CD4-positive, alpha-beta T cell treated with Interleukin-6 at 100 ng/mL for 8 hours (primary cell): Measurements from ENCODE around the gene TM2D3.

ENCODE experiments used
- DNase-seq: peaks from one replicate; pipeline ENCODE4 v3.0.0-alpha.2; 2020; ENCODE audit warnings: mixed read lengths, low spot score

Gene TM2D3

DNA sequence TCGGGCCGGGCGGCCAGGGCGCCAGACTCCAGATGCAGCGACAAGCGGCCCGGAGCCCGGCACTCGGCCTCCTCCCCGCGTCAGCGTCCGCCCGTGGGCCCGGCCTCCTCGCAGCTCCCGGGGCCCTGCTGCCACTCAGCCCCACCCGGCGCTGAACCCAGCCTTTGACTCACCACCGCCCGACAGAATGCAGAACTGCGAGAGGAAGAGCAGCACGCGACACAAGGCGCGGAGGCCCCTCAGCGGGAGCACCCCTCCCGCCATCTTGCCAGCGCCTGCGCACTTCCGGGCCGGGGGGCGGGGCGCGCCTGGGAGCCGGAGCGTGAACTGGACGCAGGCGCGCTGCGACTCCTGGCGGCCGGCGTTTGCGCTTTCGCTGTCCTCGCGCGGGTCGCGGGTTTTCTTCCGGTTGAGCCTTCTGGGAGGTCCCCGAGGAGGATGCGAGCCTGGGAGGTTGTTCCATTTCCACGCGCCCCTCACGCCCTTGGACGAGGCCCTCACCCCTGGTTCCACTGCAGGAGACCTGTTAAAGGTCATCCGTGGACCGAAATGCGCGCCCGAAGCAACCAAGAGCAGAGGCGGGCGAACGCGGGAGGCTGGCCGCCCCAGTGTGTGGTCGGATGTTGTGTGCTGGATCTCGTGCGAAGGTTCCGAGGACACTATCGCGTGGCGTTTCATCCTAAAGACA is at the start of gene TM2D3:
Gene TM2D3 (minus strand): TSS at position 284 of the 688 bp plus-strand sequence. CDS start 20 bp downstream, at position 264.
- DNase-seq, result peak; percentile 92

- no peak for DNase-seq
These were observed 46.1 kb upstream of the TM2D3 start for GRCh38 chr15:101698314-101698713.

DNA sequence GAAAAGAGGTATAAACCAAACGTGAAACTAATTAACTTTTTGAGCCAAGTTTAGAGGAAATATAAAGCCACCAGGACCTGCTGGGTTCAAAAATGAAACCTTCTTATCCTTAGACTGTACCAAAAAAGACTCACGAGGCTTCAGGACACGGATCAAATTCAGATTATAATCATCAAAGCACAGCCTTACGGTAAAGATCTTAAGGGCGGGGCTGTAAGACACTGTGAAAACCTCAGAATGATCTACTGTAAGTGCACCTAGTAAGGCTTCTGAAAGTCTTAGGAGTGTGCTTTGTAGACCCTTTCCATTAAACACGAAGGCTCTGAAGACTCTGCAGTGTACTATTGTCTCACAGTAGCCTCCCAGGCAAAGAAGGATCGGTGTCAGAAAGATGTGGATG is 45.3 kb upstream of the TM2D3 start:
- DNase-seq, result peak; percentile 27

GRCh38 chr15:101696829-101697228 is 44.6 kb upstream of the TM2D3 start:
- no peak for DNase-seq

- DNase-seq, result no peak
These were observed 42.1 kb upstream of the TM2D3 start for GRCh38 chr15:101694261-101694660.

DNA sequence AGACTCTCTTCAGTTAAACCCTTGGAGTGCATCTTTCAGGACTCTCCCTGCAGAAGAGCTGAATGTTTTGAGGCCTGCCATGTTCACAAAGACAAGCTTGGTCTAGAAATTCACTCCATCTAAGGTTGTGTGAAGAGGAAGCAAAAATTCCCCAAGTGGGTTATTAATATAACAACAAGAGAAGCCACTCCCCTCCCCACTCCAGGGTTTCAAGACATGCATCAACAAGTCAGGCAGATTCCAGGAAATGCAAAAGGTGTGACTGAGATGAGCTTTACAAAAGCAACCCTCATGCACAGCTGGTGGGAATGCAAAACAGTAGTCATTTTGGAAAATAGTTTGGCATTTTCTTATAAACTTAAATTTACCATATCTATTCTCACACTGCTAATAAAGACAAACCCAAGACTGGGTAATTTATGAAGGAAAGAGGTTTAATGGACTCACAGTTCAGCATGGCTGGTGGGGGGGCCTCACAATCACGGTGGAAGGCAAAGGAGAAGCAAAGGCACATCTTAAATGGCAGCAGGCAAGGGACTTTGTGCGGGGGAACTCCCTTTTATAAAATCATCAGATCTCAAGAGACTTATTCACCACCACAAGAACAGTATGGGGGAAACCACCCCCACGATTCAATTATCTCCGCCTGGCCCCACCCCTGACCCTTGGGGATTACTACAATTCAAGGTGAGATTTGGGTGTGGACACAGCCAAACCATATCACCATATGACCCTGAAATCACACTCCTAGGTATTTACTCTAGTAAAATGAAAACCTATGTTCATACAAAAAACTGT is 40.8 kb upstream of the TM2D3 start:
- no peak for DNase-seq

DNA sequence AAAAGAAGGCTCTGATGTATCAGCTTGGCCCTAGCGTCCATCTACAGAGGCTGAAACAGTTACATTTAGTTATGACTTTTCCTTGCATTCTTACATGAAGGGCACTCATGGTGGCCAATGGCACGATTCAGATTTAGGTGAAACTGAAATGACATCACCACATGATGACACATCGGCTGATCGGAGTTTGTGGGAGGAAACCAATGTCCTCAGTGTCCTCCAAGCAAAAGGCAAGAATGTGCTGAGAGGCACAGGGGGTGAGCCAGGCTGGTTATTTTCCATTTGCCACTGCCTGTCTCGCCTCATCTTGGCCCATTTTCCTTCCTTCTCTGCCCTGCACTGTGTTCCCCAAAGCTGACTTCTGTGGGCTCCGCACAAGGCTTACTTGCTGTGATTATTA is 37.7 kb upstream of the TM2D3 start:
- no peak for DNase-seq

DNA sequence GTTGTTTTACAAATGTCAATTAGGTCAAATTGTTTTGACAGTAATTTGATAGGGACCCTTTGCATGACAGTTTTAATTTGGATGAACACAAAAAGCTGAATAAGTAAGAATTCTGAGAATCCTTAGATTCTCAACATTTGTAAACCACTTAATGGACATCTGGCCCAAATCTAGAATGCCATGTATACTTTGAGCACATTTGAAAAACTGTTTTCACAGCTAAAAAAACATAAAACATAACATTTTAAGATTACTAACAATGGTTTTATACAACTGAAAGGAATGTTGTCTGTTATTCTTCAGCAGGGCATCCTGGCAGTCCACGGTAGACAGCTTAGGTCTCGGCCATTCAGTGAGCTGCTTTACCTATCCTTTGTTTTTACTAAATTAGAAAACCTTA is 34.5 kb upstream of the TM2D3 start:
- DNase-seq, result no peak

- no peak for DNase-seq
These were observed 32.7 kb upstream of the TM2D3 start for GRCh38 chr15:101684877-101685276.

GRCh38 chr15:101684384-101684783 is 32.2 kb upstream of the TM2D3 start:
- no peak for DNase-seq

GRCh38 chr15:101679806-101680205 is 27.6 kb upstream of the TM2D3 start:
- no peak for DNase-seq

DNA sequence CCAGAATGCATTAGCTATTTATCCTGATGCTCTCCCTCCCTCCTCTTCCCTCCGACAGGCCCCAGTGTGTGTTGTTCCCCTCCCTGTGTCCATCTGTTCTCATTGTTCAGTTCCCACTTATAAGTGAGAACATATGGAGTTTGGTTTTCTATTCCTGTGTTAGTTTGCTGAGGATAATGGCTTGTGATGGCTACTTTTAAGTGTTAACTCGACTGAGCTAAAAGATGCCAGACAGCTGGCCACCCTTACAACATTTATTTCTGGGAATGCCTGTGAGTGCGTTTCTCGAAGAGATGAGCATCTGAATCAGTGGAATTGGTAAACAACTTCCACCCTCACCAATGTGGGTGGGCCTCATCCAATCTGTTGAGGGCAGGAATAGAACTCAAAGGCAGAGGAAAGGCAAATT is 24.7 kb upstream of the TM2D3 start:
- no peak for DNase-seq

- DNase-seq, result no peak
These were observed 23.8 kb upstream of the TM2D3 start for GRCh38 chr15:101675796-101676582.

DNA sequence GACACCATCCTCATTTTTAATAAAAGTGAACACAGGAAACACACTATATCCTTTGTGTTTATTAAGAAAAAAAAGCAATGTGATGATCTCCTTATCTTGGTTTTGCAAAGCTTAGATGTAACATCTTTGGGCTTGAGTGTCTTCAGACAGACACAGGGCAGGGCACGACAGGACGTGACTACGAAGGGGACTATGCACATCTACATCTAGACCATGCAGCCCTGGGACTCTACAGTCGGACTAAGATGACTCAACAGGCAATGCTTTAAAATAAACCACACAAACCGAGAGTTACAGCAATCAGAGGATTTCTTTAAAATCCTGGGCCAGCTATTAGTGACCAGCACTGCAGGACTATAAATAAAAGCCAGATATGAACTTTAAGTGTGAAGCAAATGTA is 22.8 kb upstream of the TM2D3 start:
- DNase-seq, result no peak

GRCh38 chr15:101672298-101672697 is 20.1 kb upstream of the TM2D3 start:
- DNase-seq, result no peak

DNA sequence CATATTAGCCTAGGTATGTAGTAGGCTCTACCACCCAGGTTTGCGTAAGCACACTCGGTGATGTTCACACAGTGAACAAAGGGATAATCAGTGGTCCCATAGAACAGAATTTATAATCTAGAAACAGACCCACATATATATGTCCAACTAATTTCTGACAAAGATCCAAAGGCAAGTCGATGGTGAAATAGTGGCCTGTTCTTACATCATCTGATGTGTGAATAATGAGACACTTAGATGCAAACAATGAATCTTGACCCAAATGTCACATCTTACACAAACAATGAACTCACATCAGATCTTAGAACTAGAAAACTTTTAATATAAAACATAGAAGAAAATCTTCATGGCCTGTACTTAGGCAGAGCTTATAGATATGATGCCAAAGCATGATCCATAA is 17.6 kb upstream of the TM2D3 start:
- no peak for DNase-seq

DNA sequence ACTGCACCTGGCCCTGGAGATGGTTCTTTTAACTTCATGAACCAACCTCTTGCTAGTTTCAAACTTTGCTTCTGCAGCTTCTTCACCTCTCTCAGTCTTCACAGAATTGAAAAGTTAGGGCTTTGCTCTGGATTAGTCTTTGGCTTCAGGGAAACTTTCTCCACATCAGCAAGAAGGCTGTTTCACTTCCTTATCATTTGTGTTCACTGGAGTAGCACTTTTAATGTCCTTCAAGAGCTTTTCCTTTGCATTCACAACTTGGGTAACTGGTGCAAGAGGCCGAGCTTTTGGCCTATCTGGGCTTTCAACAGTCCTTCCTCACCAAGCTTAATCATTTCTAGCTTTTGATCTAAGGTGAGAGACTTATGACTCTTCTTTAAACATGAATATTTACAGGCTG is 15.7 kb upstream of the TM2D3 start:
- DNase-seq, result no peak

DNA sequence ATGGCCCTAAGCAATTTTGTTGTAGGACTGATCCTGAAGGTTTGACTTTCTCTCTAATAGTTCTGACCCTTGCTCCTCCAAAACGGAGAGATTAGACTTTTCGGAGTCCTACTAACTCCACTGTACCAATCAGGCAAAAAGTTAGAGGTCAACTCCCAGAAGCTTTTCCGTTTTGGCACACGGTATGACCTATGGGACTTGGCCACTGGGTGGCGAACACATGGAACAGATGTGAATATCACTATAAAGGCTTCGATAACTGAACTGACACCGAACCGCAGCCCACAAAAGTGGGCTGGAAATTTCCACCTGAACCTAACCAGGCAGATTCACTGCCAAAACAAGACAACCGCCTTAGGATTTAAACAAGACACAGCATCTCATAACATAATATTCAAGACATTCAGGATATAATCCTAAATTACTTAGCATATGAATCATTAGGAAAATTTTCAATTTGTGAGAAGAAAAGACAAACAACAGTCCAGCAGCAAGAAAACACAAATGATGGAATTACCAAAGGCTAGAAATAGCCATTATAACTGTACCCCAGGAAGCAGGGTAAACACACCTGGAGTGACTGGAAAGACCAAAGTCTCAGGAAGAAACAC is 12.2 kb upstream of the TM2D3 start:
- no peak for DNase-seq

DNA sequence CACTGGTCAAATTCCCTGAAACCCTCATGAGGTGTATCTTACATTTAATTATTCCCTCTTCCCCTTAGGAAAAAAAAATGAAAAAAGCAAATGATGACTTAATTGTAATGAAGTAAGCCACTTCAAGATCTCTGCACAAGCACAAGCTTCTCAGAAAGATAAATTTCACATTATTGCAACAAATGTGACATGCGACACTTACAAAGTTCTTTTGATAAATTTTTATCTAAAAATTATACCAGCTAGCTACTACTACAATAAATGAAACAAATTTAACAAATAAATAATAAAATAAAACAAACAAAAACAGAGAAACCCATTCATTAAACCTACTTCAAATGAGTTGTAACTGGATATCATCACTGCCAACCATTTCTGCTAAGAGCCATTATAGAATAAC is 10.0 kb upstream of the TM2D3 start:
- DNase-seq, result no peak

- no peak for DNase-seq
These were observed 7.8 kb upstream of the TM2D3 start for GRCh38 chr15:101660005-101660404.

DNA sequence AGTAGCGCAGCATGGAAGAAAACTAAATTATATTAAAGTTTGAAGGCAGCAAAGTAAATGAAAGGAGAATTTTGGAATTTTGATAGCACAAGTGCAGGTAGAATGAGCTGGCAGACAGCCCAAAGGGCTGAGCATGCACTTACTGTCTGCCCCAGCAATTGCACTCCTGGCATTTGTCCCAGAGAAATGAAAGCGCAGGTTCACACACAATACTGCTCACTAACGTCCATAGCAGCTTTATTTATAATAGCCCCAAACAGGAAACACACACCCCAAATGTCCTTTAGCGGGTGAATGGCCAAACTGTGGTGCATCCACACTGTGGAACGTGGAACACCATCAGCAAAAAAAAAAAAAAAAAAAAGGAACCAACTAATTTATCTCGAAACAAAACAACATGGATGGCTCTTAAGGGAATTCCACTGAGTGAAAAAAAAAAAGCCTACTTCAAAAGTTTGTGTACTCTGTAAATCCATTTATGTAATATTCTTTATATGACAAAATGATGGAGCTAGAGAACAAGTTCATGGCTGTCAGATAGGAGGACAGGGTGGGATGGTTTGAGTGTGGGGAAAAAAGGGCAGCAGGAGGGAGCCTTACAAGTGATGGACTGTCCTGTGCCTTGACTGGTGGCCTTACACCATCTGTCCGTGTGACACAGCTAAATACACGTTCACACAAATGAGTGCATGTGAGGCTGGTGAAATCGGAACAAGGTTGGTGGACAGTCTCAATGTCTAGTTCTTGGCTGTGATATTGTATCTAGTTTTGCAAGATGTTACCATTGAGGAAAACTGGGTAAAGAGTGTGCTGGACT is 6.0 kb upstream of the TM2D3 start:
- DNase-seq, result no peak

DNA sequence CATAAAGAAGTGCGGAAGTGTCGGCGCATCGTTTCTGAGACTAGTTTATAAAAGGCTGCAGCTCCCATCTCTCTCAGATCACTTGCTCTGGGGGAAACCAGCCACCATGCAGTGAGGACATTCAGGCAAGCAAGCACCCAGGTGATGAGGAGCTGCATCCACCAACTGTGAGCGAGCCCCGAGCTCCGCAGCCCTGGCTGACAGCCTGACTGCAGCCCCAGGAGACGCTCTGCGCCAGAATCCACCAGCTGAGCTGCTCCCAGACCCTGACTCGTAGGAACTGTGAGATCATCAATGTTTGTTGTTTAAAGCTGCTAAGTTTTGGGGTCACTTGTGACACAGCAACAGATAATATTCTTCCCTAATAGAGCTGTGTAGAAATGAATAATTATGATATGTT is 5.0 kb upstream of the TM2D3 start:
- DNase-seq, result no peak
